Retinal pigment epithelial cell (primary cell): Measurements from ENCODE around the gene PROSER1.

Source experiments
- DNase-seq: peaks from one replicate; pipeline ENCODE4 v3.0.0-alpha.2; 2010; ENCODE audit warnings: low read depth
- H3K4me3 ChIP-seq: 2 replicates; pipeline ENCODE4 v1.5.1; 2011; ENCODE audit warnings: mild to moderate bottlenecking, low read length, control low read depth, moderate library complexity
- CTCF ChIP-seq: conservative IDR thresholded peaks from 2 replicates; pipeline ENCODE4 v1.5.1; 2011; ENCODE audit warnings: low read depth, low read length, control low read depth, inconsistent platforms

The PROSER1 gene

GRCh38 chr13:38967446-38967845 lies 70.4 kb downstream of the PROSER1 start:
- no peak overlapping the region for H3K4me3 ChIP-seq
- no peak for DNase-seq
- no peak for TF ChIP-seq CTCF

GRCh38 chr13:38965281-38965680 lies 72.6 kb downstream of the PROSER1 start:
- no peak overlapping the region for H3K4me3 ChIP-seq
- DNase-seq = no peak
- no peak for TF ChIP-seq CTCF

- H3K4me3 ChIP-seq = no peak overlapping the region
- no peak for DNase-seq
- TF ChIP-seq CTCF = no peak
These were observed 77.7 kb downstream of the PROSER1 start for GRCh38 chr13:38960175-38960574.
